ENCODE results near the gene HS3ST6.

- no peak for TF ChIP-seq POLR2A (IDR thresholded peaks at IDR 0.05)
- TF ChIP-seq POLR2AphosphoS5 (IDR thresholded peaks at IDR 0.05), result no peak
Observed at GRCh38 chr16:1929105-1929504, 10.9 kb upstream of the HS3ST6 start.

All from breast epithelium (tissue), 3 donors.